Lung (tissue), 16 donors: ENCODE data around the gene CMC2. TPM values are rescaled to one million over a fixed set of nuclear protein-coding genes. Genes with fewer than 3 reads are reported as not detected.
A peak's percentile ranks its signal among the peaks of the same experiment; 100 is the strongest.

ENCODE experiments used
- ATAC-seq: fragments of 200-7000 bp; cut with Tn5 transposase; one replicate; pipeline ENCODE4 v1.9.1; 2020; ENCODE audit warnings: moderate number of reproducible peaks; ENCODE audit not compliant: insufficient read depth, low FRiP score
- DNase-seq, 3 donors: peaks; one replicate each; pipeline ENCODE4 v3.0.0-alpha.2; 2013 to 2017
- H3K27ac ChIP-seq, 2 donors: one replicate each; pipeline ENCODE4 v1.5.1; 2013; ENCODE audit warnings: mild to moderate bottlenecking in 2 of 2, moderate library complexity in 2 of 2, control low read depth in 1 of 2, inconsistent platforms in 1 of 2, low read depth in 1 of 2, low read length in 1 of 2
- H3K27me3 ChIP-seq, 3 donors: one replicate each; pipeline ENCODE4 v1.5.1; 2013; ENCODE audit warnings: low read length in 2 of 3; ENCODE audit not compliant: control insufficient read depth in 3 of 3, insufficient read depth in 3 of 3
- H3K36me3 ChIP-seq, 4 donors: one replicate each; pipeline ENCODE4 v1.5.1; 2013; ENCODE audit warnings: low read length in 4 of 4, mild to moderate bottlenecking in 1 of 4, moderate library complexity in 1 of 4; ENCODE audit not compliant: control insufficient read depth in 4 of 4, insufficient read depth in 4 of 4
- H3K4me1 ChIP-seq, 5 donors: one replicate each; pipeline ENCODE4 v1.5.1; 2013; ENCODE audit warnings: low read length in 5 of 5, mild to moderate bottlenecking in 2 of 5, moderate library complexity in 1 of 5; ENCODE audit not compliant: control insufficient read depth in 5 of 5, insufficient read depth in 5 of 5
- H3K4me3 ChIP-seq: one replicate; pipeline ENCODE4 v1.5.1; 2013; ENCODE audit warnings: mild to moderate bottlenecking, control low read depth, moderate library complexity
- H3K9ac ChIP-seq, 2 donors: one replicate each; pipeline ENCODE4 v1.5.1; 2013; ENCODE audit warnings: low read length in 2 of 2, control low read depth in 1 of 2; ENCODE audit not compliant: insufficient read depth in 1 of 2
- H3K9me3 ChIP-seq, 4 donors: one replicate each; pipeline ENCODE4 v1.5.1; 2013; ENCODE audit warnings: low read length in 3 of 4, mild to moderate bottlenecking in 1 of 4, moderate library complexity in 1 of 4; ENCODE audit not compliant: control insufficient read depth in 4 of 4, insufficient read depth in 3 of 4
- WGBS, 2 donors: extraction: QIAGEN DNeasy Blood & Tissue Kit; methylation state at CpG; one replicate each; pipeline ENCODE4 v1.1.7; 2013; 5-methylcytosine and 5-hydroxymethylcytosine counted together
- long read RNA-seq, 5 donors: transcript quantifications; one replicate each; lab custom pipeline, GENCODE V29; 2026
- polyA plus RNA-seq, 2 donors: library from polyadenylated mRNA; stranded (reverse); fragments of 200-250 nt; gene quantifications; one replicate each; pipeline ENCODE4 v1.2.1, GENCODE V29; 2013
- total RNA-seq, 2 donors: library from RNA; depleted of rRNA in 1 of 2; stranded (reverse); fragments of >200 nt in 1 of 2; gene quantifications; one replicate each; pipeline ENCODE4 v1.2.1, GENCODE V29; 2014 to 2021
- TF ChIP-seq, protein P1 (sequence below): IDR thresholded peaks from 2 replicates; pipeline ENCODE4 v1.5.1; 2012; ENCODE audit warnings: mild to moderate bottlenecking; ENCODE audit errors: control extremely low read depth, extremely low read depth
- donor health status: control.
- donor health status: control.
- donor health status: Bipolar disorder and iron deficiency.
- donor health status: healthy.
- donor health status: DM: yes; HTN: yes; CAD: no.

Gene CMC2
- total RNA-seq = 10 to 100 TPM; 27.3 to 35.3 TPM
- polyA plus RNA-seq = 10 to 100 TPM; 53.4 to 60.8 TPM
- long read RNA-seq, donor 1, full-length matches to known transcripts = 22 of 27 reads
- long read RNA-seq, donor 1, partial matches to known transcripts = 0 of 27 reads
- long read RNA-seq, donor 1, other reads (novel, unspliced or antisense) = 5 of 27 reads
- long read RNA-seq, donor 2, full-length matches to known transcripts = 20 of 20 reads
- long read RNA-seq, donor 2, partial matches to known transcripts = 0 of 20 reads
- long read RNA-seq, donor 2, other reads (novel, unspliced or antisense) = 0 of 20 reads
- long read RNA-seq, donor 3, full-length matches to known transcripts = 18 of 36 reads
- long read RNA-seq, donor 3, partial matches to known transcripts = 12 of 36 reads
- long read RNA-seq, donor 3, other reads (novel, unspliced or antisense) = 6 of 36 reads
- long read RNA-seq, donor 4, full-length matches to known transcripts = 12 of 12 reads
- long read RNA-seq, donor 4, partial matches to known transcripts = 0 of 12 reads
- long read RNA-seq, donor 4, other reads (novel, unspliced or antisense) = 0 of 12 reads
- long read RNA-seq, donor 5, full-length matches to known transcripts = 42 of 48 reads
- long read RNA-seq, donor 5, partial matches to known transcripts = 0 of 48 reads
- long read RNA-seq, donor 5, other reads (novel, unspliced or antisense) = 6 of 48 reads

DNA sequence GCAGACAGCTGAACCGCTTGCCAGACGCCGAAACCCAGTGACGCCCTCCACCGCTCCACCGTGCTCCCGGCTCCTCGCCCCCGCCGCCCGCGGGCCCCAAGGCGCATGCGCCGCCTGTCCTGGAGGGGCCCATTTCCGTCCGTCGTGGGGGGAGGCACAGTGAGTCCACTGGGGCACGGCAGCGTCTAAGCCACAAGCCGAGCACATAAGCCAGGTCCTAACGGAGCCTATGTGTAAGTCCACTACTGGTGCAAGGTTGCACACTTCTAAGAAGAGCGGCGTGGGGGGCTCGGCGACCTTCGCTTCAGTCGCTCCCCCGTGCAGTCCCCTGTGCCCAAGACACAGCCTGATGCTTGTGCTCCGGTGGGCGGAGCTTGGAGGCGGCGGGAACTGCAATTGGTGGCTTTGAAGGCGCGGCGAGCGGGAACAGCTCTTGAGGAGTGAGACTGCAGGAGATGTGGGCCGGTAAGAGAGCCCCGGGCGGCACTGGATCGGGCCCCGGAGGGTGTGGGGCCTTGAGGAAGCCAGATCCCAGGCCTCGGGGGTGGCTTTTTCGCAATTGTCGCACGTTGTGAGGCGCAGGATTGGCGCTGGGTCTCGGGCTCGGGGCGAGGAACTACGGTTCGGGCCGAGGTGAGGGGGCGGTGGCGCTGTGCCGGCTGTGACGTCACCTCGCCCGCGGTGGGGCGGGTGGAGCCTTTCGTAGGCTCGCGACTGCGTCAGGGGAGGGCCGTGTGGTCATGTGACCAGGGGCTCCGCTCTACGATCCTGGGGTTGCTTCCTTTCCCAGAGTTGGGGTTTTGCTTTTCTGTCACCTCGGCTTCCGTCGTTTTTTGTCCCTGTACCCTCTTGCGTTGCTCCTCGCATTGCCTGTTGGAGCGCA lies at the start of gene CMC2, which contains the start of gene CENPN:
Gene CMC2, minus strand, starts transcription at position 73 of the 883 bp plus-strand sequence. CDS start 9,491 bp downstream, outside the sequence.
Gene CENPN, plus strand, starts transcription at position 402 of the 883 bp plus-strand sequence. CDS start 4,726 bp downstream, outside the sequence.
- H3K4me3 ChIP-seq = peak within 1 kb of the TSS; percentile 98
- peaks cover 0 to 2% (median 0%) of the 10 kb centered on the region in 4 donors for H3K9me3 ChIP-seq
- DNase-seq (peak; percentile 99 to 100 (median 100)), ATAC-seq (peak; percentile 93)
- TF ChIP-seq, protein P1, sequence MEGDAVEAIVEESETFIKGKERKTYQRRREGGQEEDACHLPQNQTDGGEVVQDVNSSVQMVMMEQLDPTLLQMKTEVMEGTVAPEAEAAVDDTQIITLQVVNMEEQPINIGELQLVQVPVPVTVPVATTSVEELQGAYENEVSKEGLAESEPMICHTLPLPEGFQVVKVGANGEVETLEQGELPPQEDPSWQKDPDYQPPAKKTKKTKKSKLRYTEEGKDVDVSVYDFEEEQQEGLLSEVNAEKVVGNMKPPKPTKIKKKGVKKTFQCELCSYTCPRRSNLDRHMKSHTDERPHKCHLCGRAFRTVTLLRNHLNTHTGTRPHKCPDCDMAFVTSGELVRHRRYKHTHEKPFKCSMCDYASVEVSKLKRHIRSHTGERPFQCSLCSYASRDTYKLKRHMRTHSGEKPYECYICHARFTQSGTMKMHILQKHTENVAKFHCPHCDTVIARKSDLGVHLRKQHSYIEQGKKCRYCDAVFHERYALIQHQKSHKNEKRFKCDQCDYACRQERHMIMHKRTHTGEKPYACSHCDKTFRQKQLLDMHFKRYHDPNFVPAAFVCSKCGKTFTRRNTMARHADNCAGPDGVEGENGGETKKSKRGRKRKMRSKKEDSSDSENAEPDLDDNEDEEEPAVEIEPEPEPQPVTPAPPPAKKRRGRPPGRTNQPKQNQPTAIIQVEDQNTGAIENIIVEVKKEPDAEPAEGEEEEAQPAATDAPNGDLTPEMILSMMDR = peak; percentile 5
- H3K9ac ChIP-seq = peak within 1 kb of the TSS; percentile 92 to 99
- 0 to 1% methylated on average over 75 of the region's 75 CpGs for WGBS, 2 donors
- peaks cover 0 to 3% (median 0%) of the 10 kb centered on the region in 4 donors for H3K36me3 ChIP-seq
- peak within 1 kb of the TSS; percentile 95 for H3K27ac ChIP-seq
- H3K4me1 ChIP-seq = peaks cover 0 to 32% (median 9%) of the 10 kb centered on the region in 5 donors
- no peaks in the 10 kb centered on the region for H3K27me3 ChIP-seq

DNA sequence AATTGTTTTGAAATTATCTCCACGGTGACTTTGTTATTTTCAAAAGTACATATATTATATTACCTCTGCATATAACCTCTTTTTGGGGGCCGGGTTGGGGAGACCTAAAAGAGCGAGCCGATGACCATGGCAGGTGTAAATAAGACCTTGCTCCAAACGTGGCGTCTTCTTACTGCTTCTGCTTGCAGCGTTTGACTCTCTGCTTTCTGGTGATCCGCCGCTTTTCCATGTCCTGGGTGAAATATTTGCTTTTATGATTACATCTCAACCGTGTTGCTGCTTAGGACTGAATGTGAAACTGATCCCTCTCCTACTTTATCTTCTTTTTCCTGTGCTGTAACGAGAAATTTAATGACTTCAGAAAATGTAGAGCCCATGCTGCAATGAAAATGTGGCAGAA lies 47.1 kb upstream of the CMC2 start:
- Histone ChIP-seq H3K9ac (no peak overlapping the region), H3K9me3 (peaks cover 0 to 7% (median 0%) of the 10 kb centered on the region in 4 donors), H3K27ac (no peak overlapping the region), H3K4me1 (no peaks in the 10 kb centered on the region), H3K27me3 (no peaks in the 10 kb centered on the region), H3K4me3 (no peak overlapping the region), H3K36me3 (no peaks in the 10 kb centered on the region)
- DNase-seq (no peak), ATAC-seq (no peak)
- TF ChIP-seq, protein P1 = no peak
- 79 to 92% methylated on average over 11 of the region's 11 CpGs for WGBS, 2 donors

DNA sequence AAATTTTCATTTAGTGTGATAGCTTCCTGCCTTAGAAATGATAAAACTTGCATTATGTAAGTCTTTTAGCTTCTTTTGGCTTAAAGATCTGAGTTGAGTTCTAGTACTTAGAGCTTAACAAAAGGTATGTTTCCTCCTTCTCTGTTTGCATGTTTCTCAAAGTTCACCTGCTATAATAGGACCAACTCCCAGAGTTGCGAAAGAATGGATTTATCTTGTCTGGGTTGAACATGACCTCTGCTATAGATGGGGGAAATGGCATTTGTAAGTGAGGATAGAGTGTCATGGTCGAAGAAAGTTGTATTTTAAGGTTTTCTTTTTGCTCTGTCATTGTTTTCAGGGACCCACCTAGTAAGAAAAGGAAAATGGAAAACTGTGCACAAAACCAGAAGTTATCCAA lies 36.1 kb upstream of the CMC2 start:
- no peak overlapping the region for H3K4me3 ChIP-seq
- H3K9ac ChIP-seq = no peak overlapping the region
- ATAC-seq (no peak), DNase-seq (no peak)
- H3K9me3 ChIP-seq = no peaks in the 10 kb centered on the region
- 92 to 97% methylated on average over 2 of the region's 2 CpGs for WGBS, 2 donors
- no peak overlapping the region for H3K27ac ChIP-seq
- peaks cover 0 to 6% (median 0%) of the 10 kb centered on the region in 5 donors for H3K4me1 ChIP-seq
- TF ChIP-seq, protein P1 = no peak
- H3K27me3 ChIP-seq = no peaks in the 10 kb centered on the region
- H3K36me3 ChIP-seq = peaks cover 22 to 31% (median 27%) of the 10 kb centered on the region in 4 donors
